Esophagus muscularis mucosa (tissue), 4 donors: ENCODE data around the gene CFL1. TPM values are rescaled to one million over a fixed set of nuclear protein-coding genes. Genes with fewer than 3 reads are reported as not detected.
A peak's percentile ranks its signal among the peaks of the same experiment; 100 is the strongest.

Source experiments
- DNase-seq: peaks from one replicate; pipeline ENCODE4 v3.0.0-alpha.2; 2017; ENCODE audit errors: extremely low spot score
- H3K27ac ChIP-seq, 4 donors: fragments of 200-600 bp; sonication (generic); replicated peaks in 1 of 4; 1 replicate in 3 of 4; 2 replicates in 1 of 4; pipeline ENCODE4 v1.5.1; 2016 to 2019; ENCODE audit warnings: mild to moderate bottlenecking in 1 of 4
- H3K27me3 ChIP-seq, 4 donors: fragments of 200-600 bp; sonication (generic); one replicate each; pipeline versions ENCODE4 v1.5.1 to v1.6.0; 2016 to 2019
- H3K36me3 ChIP-seq, 4 donors: fragments of 200-600 bp; sonication (generic); one replicate each; pipeline ENCODE4 v1.5.1; 2016 to 2019
- H3K4me1 ChIP-seq, 4 donors: fragments of 200-600 bp; sonication (generic); one replicate each; pipeline ENCODE4 v1.5.1; 2016 to 2019
- H3K4me3 ChIP-seq, 4 donors: fragments of 200-600 bp; sonication (generic); 1 replicate in 2 of 4; 2 replicates in 2 of 4; pipeline ENCODE4 v1.5.1; 2016 to 2019; ENCODE audit warnings: mild to moderate bottlenecking in 4 of 4, moderate library complexity in 1 of 4
- H3K9me3 ChIP-seq, 4 donors: fragments of 200-600 bp; sonication (generic); 1 replicate in 3 of 4; 2 replicates in 1 of 4; pipeline ENCODE4 v1.5.1; 2016 to 2019
- EP300 ChIP-seq: sonication (generic); formaldehyde crosslinking; IDR thresholded peaks from one replicate; pipeline ENCODE4 v1.6.1; 2017; ENCODE audit warnings: antibody characterized with exemption
- POLR2A ChIP-seq: fragments of 450-650 bp; IDR thresholded peaks from one replicate; pipeline ENCODE4 v1.6.1; 2017; ENCODE audit warnings: antibody characterized with exemption, moderate library complexity, mild to moderate bottlenecking, low read depth
- POLR2AphosphoS5 ChIP-seq, 2 donors: sonication (generic); formaldehyde crosslinking; IDR thresholded peaks; one replicate each; pipeline ENCODE4 v1.6.1; 2017; ENCODE audit warnings: antibody characterized with exemption in 2 of 2
- WGBS: methylation state at CpG from one replicate; pipeline ENCODE4 v1.1.5; 2018; 5-methylcytosine and 5-hydroxymethylcytosine counted together
- intact Hi-C: fragments of 100-400 bp; cut with DNase I; formaldehyde crosslinking; loops from one replicate; pipeline ENCODE4 v1.15.1; 2023
- total RNA-seq, 4 donors: library from RNA; depleted of rRNA; stranded (reverse); fragments of >200 nt; gene quantifications; one replicate each; pipeline versions ENCODE4 v1.1.0 to v1.2.1, GENCODE V29; 2016
- TF ChIP-seq, protein P1 (sequence below), 3 experiments: fragments of 200-600 bp in 2 of 3; fragments of 450-650 bp in 1 of 3; sonication (generic) in 2 of 3; IDR thresholded peaks; one replicate each; pipeline ENCODE4 v1.5.1; 2017 to 2019; ENCODE audit warnings: antibody characterized with exemption in 3 of 3, mild to moderate bottlenecking in 2 of 3, moderate library complexity in 1 of 3

CFL1 gene
- total RNA-seq, 4 donors from 2014 or later, result 610 to 793 (median 738) TPM

DNA sequence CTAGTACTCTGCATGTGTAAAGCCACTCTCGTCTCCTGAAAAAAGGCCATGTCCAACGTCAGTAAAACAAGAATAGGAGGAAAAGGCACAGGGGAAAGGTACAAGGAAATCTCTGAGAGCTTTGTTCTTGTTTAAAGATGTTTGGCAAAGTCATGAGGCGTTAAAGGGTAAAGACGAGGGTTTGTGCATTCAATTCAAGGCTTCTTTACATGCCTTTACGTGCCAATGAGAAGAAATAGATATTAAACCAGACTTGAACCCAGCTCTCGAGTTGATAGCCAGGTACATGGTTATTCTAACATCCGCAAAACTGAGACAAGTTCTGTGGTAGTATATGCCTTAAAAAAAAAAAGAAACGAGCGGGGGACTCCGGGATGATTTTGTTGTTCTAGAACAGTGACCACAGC, 704 bp upstream of the CFL1 start:
- H3K9me3 ChIP-seq, result no peaks in the 10 kb centered on the region
- H3K4me3 ChIP-seq, result peak overlapping the region; percentile 98 to 100 (median 99)
- H3K4me1 ChIP-seq, result peaks cover 41 to 76% (median 72%) of the 10 kb centered on the region in 4 donors
- no peak for DNase-seq
- no peaks in the 10 kb centered on the region for H3K27me3 ChIP-seq
- H3K27ac ChIP-seq, result peak overlapping the region; percentile 98 to 100 (median 98)
- 0% methylated on average over 10 of the region's 10 CpGs for WGBS
- intact Hi-C loops, result no loop called here
- H3K36me3 ChIP-seq, result peaks cover 30 to 56% (median 47%) of the 10 kb centered on the region in 4 donors
- TF ChIP-seq, protein P1, sequence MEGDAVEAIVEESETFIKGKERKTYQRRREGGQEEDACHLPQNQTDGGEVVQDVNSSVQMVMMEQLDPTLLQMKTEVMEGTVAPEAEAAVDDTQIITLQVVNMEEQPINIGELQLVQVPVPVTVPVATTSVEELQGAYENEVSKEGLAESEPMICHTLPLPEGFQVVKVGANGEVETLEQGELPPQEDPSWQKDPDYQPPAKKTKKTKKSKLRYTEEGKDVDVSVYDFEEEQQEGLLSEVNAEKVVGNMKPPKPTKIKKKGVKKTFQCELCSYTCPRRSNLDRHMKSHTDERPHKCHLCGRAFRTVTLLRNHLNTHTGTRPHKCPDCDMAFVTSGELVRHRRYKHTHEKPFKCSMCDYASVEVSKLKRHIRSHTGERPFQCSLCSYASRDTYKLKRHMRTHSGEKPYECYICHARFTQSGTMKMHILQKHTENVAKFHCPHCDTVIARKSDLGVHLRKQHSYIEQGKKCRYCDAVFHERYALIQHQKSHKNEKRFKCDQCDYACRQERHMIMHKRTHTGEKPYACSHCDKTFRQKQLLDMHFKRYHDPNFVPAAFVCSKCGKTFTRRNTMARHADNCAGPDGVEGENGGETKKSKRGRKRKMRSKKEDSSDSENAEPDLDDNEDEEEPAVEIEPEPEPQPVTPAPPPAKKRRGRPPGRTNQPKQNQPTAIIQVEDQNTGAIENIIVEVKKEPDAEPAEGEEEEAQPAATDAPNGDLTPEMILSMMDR (IDR thresholded peaks at IDR 0.05), result no peak
- TF ChIP-seq POLR2A (no peak), POLR2AphosphoS5 (IDR thresholded peaks at IDR 0.05) (no peak), EP300 (no peak)

DNA sequence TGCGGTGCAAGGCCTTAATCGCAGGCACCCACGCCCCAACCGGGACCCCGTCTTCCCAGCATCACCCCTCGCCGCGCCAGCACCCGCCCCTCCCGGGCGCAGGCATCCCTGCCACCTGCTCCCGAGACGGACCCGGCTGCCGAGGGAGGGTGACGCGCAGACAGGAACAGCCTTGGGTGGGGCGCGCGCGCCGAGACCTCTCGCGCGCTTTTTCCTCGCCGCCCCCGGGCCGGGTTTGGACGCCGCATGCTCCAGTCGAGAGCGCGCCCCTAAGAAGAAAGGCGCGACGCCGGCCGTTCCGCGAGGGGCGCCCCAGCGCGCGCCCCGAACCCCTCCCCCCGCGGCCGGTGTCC, 504 bp downstream of the CFL1 start:
- Histone ChIP-seq H3K27ac (peak overlapping the region; percentile 98 to 100 (median 98)), H3K36me3 (peaks cover 25 to 56% (median 47%) of the 10 kb centered on the region in 4 donors), H3K9me3 (no peaks in the 10 kb centered on the region), H3K27me3 (no peaks in the 10 kb centered on the region), H3K4me1 (peaks cover 40 to 75% (median 67%) of the 10 kb centered on the region in 4 donors), H3K4me3 (peak overlapping the region; percentile 98 to 100 (median 99))
- whole genome bisulfite sequencing, result 0% methylated on average over 2 of the region's 49 CpGs
- DNase-seq, result no peak
- no peak for TF ChIP-seq POLR2AphosphoS5 (IDR thresholded peaks at IDR 0.05)
- no peak for TF ChIP-seq POLR2A
- TF ChIP-seq, protein P1 (IDR thresholded peaks at IDR 0.05), result no peak
- no peak for TF ChIP-seq EP300
- intact Hi-C loops, result no loop called here

DNA sequence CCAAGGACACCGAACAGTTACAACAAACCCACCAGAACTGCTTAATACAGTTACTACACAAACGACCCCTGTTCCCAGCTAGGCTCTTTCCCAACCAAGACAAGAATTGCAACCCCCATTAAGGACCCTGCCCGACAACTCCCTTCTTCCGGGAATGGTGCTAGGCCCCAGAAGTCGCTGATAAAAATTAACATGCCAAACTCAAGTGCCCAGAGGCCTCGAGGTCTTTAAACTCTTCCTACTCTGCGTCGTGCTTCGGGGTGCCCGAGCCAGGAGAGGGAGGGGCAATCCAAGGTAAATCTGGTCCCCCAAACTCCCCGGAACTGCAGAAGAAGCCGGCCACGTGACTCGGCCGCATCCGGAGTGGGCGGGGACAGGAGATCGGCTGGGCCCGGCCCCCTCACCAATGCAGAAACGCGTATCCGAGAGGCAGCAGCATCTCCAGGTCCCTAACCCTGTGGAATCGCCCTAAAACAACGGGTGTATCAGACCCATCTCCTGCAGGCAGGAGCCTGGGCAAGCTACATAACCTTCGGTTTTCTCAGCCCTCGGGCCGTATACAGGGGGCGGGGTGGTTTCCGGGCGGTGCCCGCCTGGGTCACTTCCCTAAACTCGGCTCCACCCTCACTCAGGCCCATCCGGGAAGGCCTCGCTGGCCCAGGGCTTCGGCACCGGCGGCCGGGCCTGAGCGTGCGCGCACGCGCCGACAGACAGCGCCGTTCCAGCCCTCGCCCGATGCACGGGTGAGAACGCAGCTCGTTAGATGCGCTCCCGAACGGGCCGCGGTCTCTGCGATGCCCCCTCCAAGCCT, 1.1 kb downstream of the CFL1 start:
- intact Hi-C loops, result no loop called here
- no peaks in the 10 kb centered on the region for H3K27me3 ChIP-seq
- peaks cover 22 to 56% (median 47%) of the 10 kb centered on the region in 4 donors for H3K36me3 ChIP-seq
- peaks cover 34 to 70% (median 64%) of the 10 kb centered on the region in 4 donors for H3K4me1 ChIP-seq
- peak overlapping the region; percentile 98 to 100 (median 98) for H3K27ac ChIP-seq
- TF ChIP-seq POLR2A (peak; percentile 78), EP300 (peak; percentile 72), POLR2AphosphoS5 (IDR thresholded peaks at IDR 0.05) (peak; percentile 84 to 90)
- TF ChIP-seq, protein P1 (IDR thresholded peaks at IDR 0.05), result no peak
- WGBS, result 5% methylated on average over 26 of the region's 57 CpGs
- peak; percentile 96 for DNase-seq
- H3K4me3 ChIP-seq, result peak overlapping the region; percentile 98 to 100 (median 99)
- no peaks in the 10 kb centered on the region for H3K9me3 ChIP-seq

DNA sequence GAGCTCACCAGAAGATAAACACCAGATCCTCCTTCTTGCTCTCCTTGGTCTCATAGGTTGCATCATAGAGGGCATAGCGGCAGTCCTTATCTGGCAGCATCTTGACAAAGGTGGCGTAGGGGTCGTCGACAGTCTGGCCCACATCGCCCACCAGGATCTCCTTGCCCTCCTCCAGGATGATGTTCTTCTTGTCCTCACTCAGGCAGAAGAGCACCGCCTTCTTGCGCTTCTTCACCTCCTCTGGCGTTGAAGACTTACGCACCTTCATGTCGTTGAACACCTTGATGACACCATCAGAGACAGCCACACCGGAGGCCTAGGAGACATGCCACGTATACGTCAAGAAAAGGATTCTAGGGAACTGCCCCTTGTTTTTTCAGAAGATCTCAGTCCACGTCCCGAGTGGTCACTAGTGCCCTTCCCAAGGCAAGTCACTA, 2.0 kb downstream of the CFL1 start:
- Histone ChIP-seq H3K27me3 (no peaks in the 10 kb centered on the region), H3K36me3 (peaks cover 22 to 59% (median 53%) of the 10 kb centered on the region in 4 donors), H3K27ac (peak overlapping the region in 2 of 4 donors; percentile 98 to 100), H3K4me3 (peak overlapping the region; percentile 98 to 100 (median 99)), H3K9me3 (peaks cover 0 to 8% (median 3%) of the 10 kb centered on the region in 4 donors), H3K4me1 (peaks cover 25 to 61% (median 54%) of the 10 kb centered on the region in 4 donors)
- TF ChIP-seq POLR2AphosphoS5 (IDR thresholded peaks at IDR 0.05), result no peak
- DNase-seq, result no peak
- intact Hi-C loops, result no loop called here
- 77% methylated on average over 15 of the region's 15 CpGs for WGBS
